Limb (tissue), 2 donors: Measurements from ENCODE around the gene PIK3C2B.

Source experiments
- DNase-seq, 2 donors: peaks; one replicate each; pipeline ENCODE4 v3.0.0-alpha.2; 2016; ENCODE audit errors: extremely low spot score in 2 of 2

Gene PIK3C2B

DNA sequence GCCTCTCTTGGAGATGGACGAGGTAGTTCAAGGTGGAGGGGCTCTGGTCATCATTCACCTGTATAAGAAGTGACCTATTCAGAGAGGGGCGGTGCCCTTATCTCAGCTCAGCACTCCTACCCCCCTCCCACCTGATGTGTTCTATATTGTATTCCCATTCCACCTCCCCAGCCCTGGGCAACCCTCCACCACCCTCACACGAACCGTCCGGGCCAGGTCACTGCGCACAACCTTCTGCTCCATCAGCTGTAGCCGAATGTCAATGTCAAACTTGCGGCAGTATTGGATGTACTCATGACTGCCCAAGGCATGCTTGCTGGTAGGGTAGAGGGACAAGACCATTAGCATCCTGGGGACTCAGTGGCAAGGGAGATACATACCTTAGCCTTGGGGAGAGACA lies 34.3 kb downstream of the PIK3C2B start:
- no peak for DNase-seq

DNA sequence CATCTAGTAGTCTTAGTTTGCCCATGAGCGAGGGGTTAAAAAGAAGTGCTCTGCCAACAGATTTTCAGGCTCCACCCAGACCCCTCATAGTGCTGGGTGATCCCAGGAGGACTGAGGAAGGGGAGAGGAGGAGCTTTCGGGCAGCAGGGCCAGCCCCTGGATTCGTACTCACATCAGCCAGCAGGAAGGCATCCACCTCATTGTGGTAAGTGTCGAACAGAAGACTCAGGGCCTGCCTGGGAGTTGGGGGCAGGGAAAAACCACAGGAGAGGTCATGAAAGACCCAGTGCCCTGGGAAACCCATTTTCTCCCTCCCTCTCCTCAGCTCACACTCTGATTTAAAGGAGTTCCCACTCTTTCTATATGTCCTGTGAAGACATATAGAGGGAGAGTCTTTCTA lies 34.9 kb downstream of the PIK3C2B start:
- no peak for DNase-seq

DNA sequence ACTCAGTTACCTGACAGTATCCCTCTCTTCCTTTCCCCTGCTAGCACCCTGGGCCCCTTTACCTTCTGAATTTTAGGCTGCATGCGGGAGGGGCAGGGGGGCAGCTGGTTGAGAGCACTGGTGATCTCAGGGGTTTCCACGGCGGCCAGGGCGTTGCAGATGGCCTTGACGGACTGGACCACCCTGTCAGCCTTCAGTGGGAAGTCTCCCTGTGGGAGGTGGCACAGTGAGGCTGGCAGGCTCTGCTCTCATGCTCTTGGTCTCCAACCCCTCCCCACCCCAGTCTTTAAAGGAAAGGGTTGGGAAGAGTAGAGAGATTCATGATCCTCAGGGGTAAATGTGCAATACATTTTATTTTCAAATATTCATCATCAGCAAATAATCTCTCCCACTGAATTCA lies 36.9 kb downstream of the PIK3C2B start:
- DNase-seq, result no peak

DNA sequence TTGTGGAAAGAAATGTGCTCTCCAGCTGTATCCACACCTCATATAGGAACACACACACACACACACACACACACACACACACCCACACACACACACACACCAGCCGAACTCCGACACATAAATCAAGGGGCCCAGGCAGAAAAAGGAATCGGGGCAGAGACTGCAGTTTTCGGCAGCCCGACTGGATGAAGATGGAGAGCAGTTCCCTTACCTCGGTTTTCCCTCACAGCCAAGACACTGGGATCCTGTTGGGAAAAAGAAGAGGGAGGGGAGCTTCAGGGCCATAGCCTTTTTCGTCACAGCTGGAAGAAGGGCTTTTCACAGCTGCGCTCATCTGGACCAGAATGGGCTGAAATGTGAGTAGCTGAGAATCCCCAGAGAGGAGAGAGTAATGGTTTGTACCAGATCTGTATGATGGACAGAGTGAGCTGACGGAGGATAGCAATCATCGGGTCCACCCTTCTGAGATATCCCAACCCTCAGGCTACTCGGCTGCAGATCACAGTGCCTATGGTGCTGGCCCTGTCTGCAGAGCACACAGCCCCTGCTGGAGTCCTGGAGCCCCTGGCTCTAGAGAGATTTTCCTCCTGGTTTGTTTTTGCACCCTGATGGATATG lies 37.7 kb downstream of the PIK3C2B start:
- peak; percentile 89 to 92 for DNase-seq

DNA sequence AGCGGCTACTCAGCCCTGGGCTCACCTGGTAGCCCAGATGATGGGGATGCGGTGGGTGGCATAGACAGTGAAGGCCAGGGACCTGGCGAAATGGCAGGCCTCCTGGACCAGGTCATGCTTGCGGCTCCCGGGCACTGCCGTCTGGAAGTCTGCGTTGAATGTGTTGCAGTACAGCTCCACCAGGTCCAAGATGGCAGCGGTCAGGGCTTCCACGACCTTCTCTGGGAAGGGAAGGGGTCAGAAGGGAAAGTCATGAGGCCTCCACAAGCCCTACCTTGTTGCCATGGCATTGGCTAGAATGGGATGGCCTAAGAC lies 38.8 kb downstream of the PIK3C2B start:
- no peak for DNase-seq

DNA sequence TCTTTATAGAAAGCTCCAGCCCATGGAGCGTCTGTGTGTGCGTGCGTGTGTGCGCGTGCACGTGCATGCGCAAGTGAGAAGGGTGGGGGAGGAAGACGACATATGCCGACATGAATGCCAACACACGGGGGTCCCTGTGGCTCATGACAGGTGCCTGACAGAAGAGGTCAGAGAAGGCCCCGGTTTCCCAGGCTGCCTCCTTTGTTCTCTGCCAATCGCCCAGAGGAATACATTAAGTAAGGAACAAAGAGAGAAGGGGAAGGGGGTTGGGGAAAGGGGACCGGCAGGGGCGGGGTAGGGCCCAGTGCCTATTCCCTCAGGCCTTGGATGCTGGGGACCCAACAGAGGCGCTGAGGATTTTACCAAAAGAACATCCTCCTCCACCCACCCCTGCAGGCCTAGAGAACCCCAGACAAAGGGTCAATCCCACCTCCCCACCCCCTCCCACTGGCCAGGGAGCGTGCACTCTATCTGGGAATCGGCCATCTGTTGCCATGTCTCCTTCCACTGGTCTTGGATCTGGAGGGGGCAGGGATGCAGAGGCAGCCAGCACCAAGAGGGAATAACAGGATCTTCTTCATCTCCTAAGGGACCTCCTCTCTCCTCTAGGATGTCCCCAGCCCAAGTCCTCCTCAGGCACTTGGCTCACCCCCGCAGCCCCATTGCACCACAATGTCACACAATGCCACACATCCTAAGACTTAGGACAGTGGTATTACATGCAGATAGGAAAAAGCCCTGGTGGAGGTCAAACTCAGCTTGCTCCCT lies 39.4 kb downstream of the PIK3C2B start:
- DNase-seq, result peak in 1 of 2 donors; percentile 53

DNA sequence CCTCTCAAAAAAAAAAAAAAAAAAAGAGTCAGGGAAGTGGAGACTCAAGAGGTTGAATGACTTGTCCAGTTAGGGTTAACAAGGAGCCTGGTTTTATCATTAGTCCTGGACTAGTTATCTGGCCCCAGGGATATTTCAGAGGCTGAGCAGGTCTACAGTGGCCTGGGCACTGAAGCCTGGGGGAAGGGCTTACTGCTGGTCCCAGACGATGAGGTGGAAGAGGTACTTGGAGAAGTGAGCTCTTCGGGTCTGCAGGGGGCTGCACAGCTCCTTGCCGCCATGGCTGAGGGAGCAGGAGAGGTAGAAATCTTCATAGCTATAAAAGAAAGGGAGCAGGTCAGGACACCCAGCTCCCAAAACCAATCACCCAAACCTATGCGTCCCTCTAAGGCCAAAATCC lies 40.1 kb downstream of the PIK3C2B start:
- no peak for DNase-seq

DNA sequence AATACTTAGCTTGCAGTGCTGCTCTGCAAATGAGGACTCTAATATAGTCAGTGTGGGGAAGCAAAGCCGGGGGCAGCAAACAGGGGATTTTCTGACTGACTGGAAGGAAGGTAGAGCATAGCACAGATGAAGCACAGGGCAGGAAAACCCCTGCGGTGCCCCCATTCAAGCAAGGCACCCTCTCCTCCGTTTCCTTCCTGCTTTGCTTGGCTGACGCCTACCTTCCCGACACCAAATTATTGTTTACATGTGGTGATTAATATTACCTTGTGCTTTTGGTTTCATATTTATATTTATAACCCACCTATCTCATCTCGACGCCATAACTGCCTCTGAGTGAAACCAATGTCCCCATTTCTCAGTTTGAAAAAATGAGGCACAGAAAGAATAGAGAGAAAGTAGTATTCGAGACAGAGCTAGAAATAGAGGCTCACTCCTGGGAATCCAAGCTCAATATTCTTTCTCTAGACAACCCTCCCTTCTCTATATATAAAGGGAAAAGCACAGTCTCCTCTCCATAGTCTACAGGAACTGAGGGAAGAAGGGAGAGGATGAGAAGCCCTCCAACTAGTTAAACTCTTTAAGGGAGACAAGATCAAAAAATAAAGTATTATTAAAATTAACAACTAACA lies 41.3 kb downstream of the PIK3C2B start:
- no peak for DNase-seq

DNA sequence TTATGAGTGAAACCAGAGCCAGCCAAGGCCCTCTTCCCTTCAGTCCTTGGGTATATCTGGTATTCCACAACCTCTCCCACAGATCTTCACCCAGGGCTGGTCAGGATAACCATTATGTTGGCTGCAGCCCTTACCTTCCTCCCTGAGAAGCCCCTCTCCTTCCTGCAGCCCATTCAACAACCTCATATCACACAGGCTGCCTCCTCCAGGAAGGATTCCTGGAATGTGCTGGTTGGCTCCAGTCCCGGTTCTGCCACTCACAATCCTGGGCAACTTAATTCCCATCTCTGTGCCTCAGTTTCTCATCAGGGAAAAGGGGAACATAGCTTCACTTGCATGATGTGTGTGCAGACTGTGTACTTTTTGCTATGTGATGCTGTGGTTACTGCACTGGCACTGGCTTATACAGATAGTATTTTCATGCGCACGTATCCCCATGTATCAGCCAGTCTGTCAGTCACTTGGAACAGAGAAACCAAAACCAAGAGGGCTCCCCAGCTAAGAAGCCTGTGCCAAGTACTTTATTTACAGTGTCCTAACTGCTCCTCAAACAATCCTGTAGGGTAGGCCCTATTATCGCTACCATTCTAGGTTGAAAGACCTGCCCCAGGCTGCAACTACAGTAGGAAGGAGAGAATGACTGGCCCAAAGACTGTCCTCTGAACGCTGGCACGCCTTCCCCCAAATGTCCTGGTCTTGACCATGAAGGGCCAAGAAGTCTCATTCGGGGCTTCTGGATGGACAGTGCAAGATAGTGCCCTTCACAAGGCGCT lies 43.1 kb downstream of the PIK3C2B start:
- DNase-seq, result no peak

DNA sequence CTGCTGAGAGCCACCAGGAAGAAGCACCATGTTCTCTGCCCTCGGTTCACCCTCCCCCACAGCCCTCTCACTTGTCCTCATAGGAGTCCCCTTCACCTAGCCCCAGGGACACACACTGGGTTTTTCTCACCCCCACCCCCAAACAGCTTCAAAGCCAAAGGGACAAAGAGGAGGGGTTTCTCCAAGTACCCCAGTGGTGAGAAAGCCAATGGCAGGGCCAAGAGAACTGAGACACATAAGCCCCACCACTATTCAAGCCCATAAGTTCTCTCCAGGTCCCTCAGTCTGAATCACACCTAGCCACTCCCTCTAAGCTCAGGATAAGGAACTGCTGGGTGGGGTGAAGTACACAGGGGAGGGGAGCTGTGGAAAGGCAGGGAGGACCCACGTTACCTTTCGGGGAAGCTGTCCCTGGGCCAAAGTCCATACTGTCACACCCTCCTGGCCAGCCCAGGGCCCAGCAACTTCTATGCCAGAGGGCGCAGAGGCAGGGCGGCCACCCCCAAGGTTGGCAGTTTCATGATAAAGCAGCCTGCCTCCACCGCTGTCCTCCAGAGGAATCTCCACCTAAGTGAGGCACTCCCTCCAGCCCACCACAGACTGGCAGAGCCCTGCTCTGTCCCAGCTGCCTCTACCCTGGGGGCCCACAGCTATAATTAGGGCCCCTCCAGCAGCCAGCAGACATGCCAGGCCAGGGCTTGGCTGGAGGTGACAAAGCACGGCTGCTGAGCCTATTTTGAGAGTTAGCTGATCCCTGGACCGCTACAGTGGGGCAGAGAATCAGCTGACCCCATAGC lies 43.9 kb downstream of the PIK3C2B start:
- no peak for DNase-seq

DNA sequence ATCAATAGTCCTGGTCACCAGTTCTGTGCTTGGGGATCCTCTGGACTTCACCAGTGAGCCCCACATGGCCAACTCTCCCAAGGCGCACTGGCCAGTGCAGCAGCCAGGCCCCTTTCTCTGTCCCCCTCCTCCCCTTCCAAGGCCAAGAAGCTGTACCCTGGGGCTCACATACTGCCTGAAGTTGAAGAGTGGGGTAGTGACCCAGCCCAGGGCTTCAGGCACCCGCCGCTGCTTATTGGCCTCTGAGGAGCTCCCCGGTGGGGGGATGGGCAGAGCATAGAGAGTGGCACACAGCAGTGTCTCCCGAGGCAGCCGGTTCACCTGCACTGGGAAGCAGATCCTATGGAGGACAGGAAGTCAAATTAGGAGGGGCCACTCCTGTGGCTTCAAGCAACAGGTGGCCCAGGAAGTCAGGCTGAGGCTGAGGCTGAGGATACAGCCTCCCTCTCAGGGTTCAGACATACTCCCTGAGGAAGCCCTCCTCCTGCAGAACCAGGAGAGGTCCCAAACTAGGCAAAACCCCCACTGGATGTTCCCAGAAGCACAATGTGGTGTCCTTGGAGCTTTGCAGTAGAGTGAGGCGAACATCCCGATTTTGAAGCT lies 44.8 kb downstream of the PIK3C2B start:
- no peak for DNase-seq

DNA sequence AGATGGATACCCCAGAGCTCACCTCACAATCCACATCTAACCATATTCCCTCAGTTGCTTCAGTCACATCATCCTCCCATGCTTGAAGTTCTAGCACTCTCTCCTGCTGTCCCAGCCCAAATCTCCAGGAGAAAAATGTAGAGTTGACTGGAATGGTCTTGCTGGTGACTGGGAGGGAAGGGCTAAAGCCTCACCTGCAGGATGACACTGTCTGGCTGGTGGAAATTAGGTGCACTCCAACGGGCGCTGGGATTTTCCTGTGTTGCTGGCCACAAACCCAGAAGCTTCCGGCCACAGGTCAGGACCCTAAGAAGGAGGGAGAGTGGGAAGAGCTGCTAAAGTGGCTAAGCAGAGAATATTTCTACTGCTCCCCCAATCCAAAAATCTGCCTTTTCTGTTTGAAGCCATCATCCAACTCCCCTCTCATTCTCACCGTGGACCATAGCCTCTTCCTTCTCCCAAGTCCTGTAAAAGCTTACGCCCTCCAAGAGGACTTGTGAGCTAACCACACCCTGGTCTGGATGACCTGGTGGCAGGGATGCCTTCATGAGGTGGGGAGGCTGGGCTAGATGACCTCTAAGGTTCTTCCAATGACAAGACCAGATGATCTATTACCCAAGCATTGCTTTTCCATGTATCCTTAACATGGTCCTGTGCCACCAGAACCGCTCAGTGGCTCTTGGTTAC lies 45.5 kb downstream of the PIK3C2B start:
- DNase-seq, result no peak

DNA sequence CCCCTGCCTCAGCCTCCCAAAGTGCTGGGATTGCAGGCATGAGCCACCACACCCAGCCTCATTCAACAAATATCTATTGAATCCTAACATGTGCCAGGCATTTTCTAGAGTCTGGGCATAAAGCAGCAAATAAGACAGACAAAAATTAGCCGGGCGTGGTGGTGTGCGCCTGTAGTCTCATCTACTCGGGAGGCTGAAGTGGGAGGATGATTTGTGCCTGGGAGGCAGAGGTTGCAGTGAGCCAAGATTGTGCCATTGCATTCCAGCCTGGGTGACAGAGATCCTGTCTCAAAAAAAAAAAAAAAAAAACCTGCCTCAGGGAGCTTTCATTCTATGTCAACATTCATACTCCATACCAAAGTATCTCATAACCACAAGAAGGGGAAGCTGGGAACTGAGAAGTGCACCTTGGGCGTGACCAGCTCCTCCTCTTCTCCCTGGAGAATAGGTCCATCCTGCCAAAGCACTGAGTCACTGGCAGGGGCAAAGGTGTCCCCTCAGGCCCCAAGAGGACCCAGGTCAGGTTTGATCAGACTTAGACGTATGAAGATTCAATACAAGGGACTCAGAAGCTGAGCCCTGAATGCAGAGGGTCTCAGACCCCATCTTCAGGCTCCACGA lies 46.2 kb downstream of the PIK3C2B start:
- DNase-seq, result no peak

DNA sequence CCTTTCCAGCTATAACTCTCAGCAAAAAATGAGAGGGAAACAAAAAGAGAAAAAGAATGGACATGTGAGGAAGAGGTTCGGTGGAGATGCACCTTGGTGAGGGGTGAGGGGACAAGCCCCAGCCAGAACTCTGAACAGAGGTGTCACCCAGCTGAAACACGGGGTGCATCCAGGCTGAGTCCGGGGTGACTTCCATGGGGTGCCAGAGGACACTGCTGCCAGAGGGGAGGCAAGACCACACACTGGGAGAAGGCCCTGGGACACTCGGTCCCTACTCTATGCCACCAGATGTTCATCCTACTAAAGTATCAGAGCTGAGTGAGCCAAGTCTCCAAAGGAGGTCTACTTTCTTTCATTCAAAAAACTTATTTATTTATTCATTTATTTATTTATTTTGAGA lies 46.9 kb downstream of the PIK3C2B start:
- no peak for DNase-seq

DNA sequence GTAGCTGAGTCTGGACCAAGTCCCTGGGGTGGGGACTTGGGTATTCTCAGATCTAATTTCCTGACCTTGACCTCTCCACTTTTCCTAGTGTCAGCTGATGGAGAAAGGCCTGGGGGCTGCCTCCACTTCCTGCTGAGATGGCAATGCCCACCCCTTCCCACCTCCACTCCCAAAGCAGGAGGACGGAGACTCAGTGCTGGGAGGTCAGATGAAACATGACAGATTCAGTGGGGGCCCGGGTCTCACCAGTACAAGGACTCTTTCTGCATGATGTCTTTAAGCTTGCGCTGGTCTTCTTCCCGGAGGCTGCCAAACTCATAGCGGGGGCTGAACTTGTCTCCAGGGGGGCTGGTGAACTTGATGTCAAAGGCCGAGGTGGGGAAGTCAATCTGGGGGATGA lies 47.4 kb downstream of the PIK3C2B start:
- no peak for DNase-seq

DNA sequence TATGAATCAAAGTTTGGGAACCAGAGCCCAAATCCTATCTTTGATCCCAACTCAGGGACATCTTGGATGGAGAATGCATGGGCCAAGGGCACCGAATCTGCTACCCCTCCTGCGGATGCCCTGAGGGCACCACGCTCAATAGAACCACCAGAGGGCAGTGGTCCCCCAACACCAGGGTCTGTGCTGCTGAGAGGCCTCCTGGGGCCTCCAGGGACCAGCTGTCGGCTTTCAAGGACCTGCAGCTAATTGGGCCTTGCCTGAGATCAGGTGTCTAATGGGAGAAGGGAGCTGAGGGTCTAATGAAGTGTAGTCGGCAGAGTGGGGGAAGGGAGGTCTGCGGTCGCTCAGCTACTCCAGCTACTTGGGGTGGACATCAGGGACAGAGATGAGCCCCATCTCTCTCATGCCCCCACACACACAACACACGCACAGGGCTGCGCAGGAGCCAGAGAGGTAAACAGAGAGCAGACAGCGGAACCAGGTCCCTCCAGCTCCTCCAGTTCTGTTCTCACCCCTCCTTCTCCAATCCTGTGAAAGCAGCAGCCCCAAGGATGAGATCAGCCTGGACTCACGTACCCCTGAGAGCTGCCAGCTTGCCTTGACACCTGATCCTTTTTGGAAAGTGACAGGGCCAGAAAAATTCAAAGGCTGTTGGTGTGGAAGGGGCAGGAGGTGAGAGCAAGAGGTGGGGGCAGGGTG lies 48.0 kb downstream of the PIK3C2B start:
- peak; percentile 37 to 78 for DNase-seq

DNA sequence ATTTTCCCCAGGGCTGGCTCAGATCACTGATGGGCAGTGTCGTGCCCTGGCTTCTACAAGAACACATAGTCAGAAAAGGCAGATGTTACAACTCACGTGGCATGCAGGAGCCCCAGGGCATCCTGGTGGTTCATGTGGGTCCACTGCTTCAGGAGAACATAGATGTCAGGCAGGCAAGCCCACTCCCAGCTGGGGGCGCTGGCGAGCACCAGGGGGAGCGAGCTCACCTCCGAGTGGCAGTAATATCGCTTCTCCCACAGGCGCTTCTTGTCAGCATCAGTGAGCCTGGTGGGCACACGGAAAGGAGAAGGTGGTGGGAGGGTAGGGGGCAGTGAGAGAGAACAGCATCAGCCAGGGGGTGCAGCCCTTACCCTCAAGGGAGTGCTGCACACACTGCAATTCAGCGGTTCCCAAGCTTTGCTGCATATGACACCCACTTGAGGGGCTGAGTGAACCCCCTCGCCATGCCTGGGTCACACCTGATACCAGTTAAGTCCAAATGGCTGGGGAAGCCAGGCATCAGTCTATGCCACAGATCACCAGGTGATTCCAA lies 48.7 kb downstream of the PIK3C2B start:
- DNase-seq, result peak in 1 of 2 donors; percentile 71
